K562 (cell line): ENCODE results near the gene MAN1B1. TPM values are rescaled to one million over a fixed set of nuclear protein-coding genes. Genes with fewer than 3 reads are reported as not detected.

Source experiments
- BCL6 ChIP-seq: fragments of 250-450 bp; sonication (Bioruptor Pico); IDR thresholded peaks from 2 replicates; pipeline ENCODE4 v1.4.0; 2020
- CXXC5 ChIP-seq: fragments of 250-450 bp; sonication (Bioruptor Pico); IDR thresholded peaks from 2 replicates; pipeline ENCODE4 v1.8.0; 2022; ENCODE audit warnings: inconsistent platforms, mild to moderate bottlenecking, moderate library complexity
- HDAC3 ChIP-seq: fragments of 450-650 bp; IDR thresholded peaks from 2 replicates; pipeline ENCODE4 v1.6.1; 2018; ENCODE audit warnings: borderline replicate concordance, mild to moderate bottlenecking, moderate library complexity; ENCODE audit not compliant: partially characterized antibody
- ID3 ChIP-seq, 2 experiments: fragments of 250-450 bp in 1 of 2; fragments of 450-650 bp in 1 of 2; sonication (Bioruptor Pico) in 1 of 2; IDR thresholded peaks; 2 replicates each; pipeline versions ENCODE4 v1.6.1 to v1.8.0; 2016 to 2021; ENCODE audit warnings: mild to moderate bottlenecking in 2 of 2, moderate library complexity in 2 of 2, missing compliant biosample characterization in 1 of 2, missing genetic modification characterization in 1 of 2
- MAX ChIP-seq: sonication (generic); formaldehyde crosslinking; IDR thresholded peaks from 2 replicates; pipeline ENCODE4 v1.9.0; 2022; ENCODE audit warnings: mild to moderate bottlenecking, missing genetic modification reagents
- MXD1 ChIP-seq: fragments of 250-450 bp; sonication (Bioruptor Pico); IDR thresholded peaks from 2 replicates; pipeline ENCODE4 v1.8.0; 2021; ENCODE audit warnings: borderline replicate concordance, mild to moderate bottlenecking, moderate library complexity; ENCODE audit not compliant: poor library complexity, severe bottlenecking
- PRMT5 ChIP-seq: sonication (generic); formaldehyde crosslinking; IDR thresholded peaks from 2 replicates; pipeline ENCODE4 v1.5.0; 2020; ENCODE audit warnings: missing genetic modification reagents
- PTTG1 ChIP-seq: fragments of 450-650 bp; IDR thresholded peaks from 2 replicates; pipeline ENCODE4 v1.6.1; 2016; ENCODE audit warnings: low read depth, mild to moderate bottlenecking, missing genetic modification characterization, missing compliant biosample characterization
- SIN3A ChIP-seq, 2 experiments: fragments of 150-350 bp in 1 of 2; IDR thresholded peaks; 2 replicates each; pipeline ENCODE4 v1.6.1; 2011 to 2016; ENCODE audit warnings: borderline replicate concordance in 2 of 2, low read depth in 2 of 2, low read length in 2 of 2, mild to moderate bottlenecking in 2 of 2, moderate library complexity in 2 of 2; ENCODE audit not compliant: control insufficient read depth in 1 of 2
- SMAD4 ChIP-seq: fragments of 250-450 bp; sonication (Bioruptor Pico); conservative IDR thresholded peaks from 2 replicates; pipeline ENCODE4 v1.8.0; 2021; ENCODE audit warnings: inconsistent platforms, mild to moderate bottlenecking, moderate library complexity
- U2AF1 ChIP-seq: fragments of 200-400 bp; formaldehyde crosslinking; optimal IDR thresholded peaks from 2 replicates; pipeline ENCODE3; 2017; ENCODE audit warnings: mild to moderate bottlenecking, low read depth, low read length, moderate library complexity
- ZNF740 ChIP-seq, 3 experiments: fragments of 200-800 bp in 1 of 3; sonication (Bioruptor generic) in 1 of 3; sonication (generic) in 1 of 3; formaldehyde crosslinking in 1 of 3; IDR thresholded peaks; 2 replicates each; pipeline versions ENCODE4 v1.6.1 to v1.8.0; 2016 to 2022; ENCODE audit warnings: mild to moderate bottlenecking in 2 of 3, missing compliant biosample characterization in 2 of 3, missing genetic modification characterization in 2 of 3, missing genetic modification reagents in 1 of 3
- polyA plus RNA-seq, 8 experiments: library from polyadenylated mRNA; depleted of rRNA in 4 of 8; stranded (reverse) in 5 of 8; unstranded in 3 of 8; fragments of >200 nt; fragmentation: Nextera tagmentation in 2 of 8; fragmentation: Illumina TruSeq in 1 of 8; extraction: Ambion mirVana in 2 of 8; extraction: Trizol in 1 of 8; gene quantifications; 2 replicates each; pipeline versions ENCODE4 v1.2.1 to v1.2.3, GENCODE V29; 2011 to 2014; ENCODE audit warnings: inconsistent platforms in 1 of 8, missing spikeins in 1 of 8
- total RNA-seq, 7 experiments: library from RNA; depleted of rRNA in 6 of 7; stranded (reverse); fragments of >200 nt in 6 of 7; fragmentation: Illumina TruSeq in 2 of 7; extraction: Trizol in 2 of 7; gene quantifications; 2 replicates each; pipeline versions ENCODE4 v1.2.1 to v1.2.3, GENCODE V29; 2011 to 2021; ENCODE audit warnings: low replicate concordance in 1 of 7
- TF ChIP-seq, protein P1 (sequence below): sonication (generic); formaldehyde crosslinking; IDR thresholded peaks from 2 replicates; pipeline ENCODE4 v1.8.0; 2022; ENCODE audit warnings: mild to moderate bottlenecking, missing genetic modification reagents
- TF ChIP-seq, protein P2 (sequence below): fragments of 200-800 bp; sonication (Bioruptor generic); IDR thresholded peaks from 2 replicates; pipeline ENCODE4 v1.6.1; 2017; ENCODE audit warnings: missing genetic modification characterization, missing compliant biosample characterization

The MAN1B1 gene
- total and polyA plus RNA-seq, 9 of the 15 experiments (the other 6 are each of a cell fraction or from before 2014, with no cell fraction given), result 0.55 to 36.6 (median 27.3) TPM

- TF ChIP-seq, protein P1, sequence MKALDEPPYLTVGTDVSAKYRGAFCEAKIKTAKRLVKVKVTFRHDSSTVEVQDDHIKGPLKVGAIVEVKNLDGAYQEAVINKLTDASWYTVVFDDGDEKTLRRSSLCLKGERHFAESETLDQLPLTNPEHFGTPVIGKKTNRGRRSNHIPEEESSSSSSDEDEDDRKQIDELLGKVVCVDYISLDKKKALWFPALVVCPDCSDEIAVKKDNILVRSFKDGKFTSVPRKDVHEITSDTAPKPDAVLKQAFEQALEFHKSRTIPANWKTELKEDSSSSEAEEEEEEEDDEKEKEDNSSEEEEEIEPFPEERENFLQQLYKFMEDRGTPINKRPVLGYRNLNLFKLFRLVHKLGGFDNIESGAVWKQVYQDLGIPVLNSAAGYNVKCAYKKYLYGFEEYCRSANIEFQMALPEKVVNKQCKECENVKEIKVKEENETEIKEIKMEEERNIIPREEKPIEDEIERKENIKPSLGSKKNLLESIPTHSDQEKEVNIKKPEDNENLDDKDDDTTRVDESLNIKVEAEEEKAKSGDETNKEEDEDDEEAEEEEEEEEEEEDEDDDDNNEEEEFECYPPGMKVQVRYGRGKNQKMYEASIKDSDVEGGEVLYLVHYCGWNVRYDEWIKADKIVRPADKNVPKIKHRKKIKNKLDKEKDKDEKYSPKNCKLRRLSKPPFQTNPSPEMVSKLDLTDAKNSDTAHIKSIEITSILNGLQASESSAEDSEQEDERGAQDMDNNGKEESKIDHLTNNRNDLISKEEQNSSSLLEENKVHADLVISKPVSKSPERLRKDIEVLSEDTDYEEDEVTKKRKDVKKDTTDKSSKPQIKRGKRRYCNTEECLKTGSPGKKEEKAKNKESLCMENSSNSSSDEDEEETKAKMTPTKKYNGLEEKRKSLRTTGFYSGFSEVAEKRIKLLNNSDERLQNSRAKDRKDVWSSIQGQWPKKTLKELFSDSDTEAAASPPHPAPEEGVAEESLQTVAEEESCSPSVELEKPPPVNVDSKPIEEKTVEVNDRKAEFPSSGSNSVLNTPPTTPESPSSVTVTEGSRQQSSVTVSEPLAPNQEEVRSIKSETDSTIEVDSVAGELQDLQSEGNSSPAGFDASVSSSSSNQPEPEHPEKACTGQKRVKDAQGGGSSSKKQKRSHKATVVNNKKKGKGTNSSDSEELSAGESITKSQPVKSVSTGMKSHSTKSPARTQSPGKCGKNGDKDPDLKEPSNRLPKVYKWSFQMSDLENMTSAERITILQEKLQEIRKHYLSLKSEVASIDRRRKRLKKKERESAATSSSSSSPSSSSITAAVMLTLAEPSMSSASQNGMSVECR (CRISPR knock-in tag), result peak; percentile 91; the same call in 1 of the 2 replicates
- no peak for TF ChIP-seq PTTG1 (tag)
- peak; percentile 48 for TF ChIP-seq SMAD4 (CRISPR knock-in tag)
- TF ChIP-seq ID3 (CRISPR knock-in tag; IDR thresholded peaks at IDR 0.05), result no peak
- 0 out of 2 replicates have a peak, but pooled peaks have one; percentile 42 for TF ChIP-seq ID3 (tag; IDR thresholded peaks at IDR 0.05)
- TF ChIP-seq MAX (CRISPR knock-in tag), result peak; percentile 48
- peak; percentile 69 to 98; a peak in 3 of 4 replicates for TF ChIP-seq SIN3A (IDR thresholded peaks at IDR 0.05; ENCODE audit: borderline replicate concordance in 2 of 2, control insufficient read depth in 1 of 2, low read depth in 2 of 2, low read length in 2 of 2)
- TF ChIP-seq, protein P2, sequence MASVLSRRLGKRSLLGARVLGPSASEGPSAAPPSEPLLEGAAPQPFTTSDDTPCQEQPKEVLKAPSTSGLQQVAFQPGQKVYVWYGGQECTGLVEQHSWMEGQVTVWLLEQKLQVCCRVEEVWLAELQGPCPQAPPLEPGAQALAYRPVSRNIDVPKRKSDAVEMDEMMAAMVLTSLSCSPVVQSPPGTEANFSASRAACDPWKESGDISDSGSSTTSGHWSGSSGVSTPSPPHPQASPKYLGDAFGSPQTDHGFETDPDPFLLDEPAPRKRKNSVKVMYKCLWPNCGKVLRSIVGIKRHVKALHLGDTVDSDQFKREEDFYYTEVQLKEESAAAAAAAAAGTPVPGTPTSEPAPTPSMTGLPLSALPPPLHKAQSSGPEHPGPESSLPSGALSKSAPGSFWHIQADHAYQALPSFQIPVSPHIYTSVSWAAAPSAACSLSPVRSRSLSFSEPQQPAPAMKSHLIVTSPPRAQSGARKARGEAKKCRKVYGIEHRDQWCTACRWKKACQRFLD (CRISPR knock-in tag), result no peak
- peak; percentile 82; the same call in 1 of the 2 replicates for TF ChIP-seq PRMT5
- TF ChIP-seq U2AF1, result peak; percentile 42
- peak; percentile 67 for TF ChIP-seq MXD1 (CRISPR knock-in tag)
- TF ChIP-seq ZNF740 (CRISPR knock-in tag; IDR thresholded peaks at IDR 0.05), result no peak
- TF ChIP-seq ZNF740 (tag; IDR thresholded peaks at IDR 0.05), result no peak
- no peak for TF ChIP-seq HDAC3
- TF ChIP-seq CXXC5 (CRISPR knock-in tag), result peak; percentile 76
- no peak for TF ChIP-seq BCL6 (CRISPR knock-in tag)
These were observed 52.1 kb downstream of the MAN1B1 start, which contains the start of gene GRIN1 (continued) for GRCh38 chr9:137138722-137139467.
